NCI-H460 (cell line): ENCODE data around the gene CLSTN1. TPM values are rescaled to one million over a fixed set of nuclear protein-coding genes. Genes with fewer than 3 reads are reported as not detected.
"Not testable (repeated sequence)": the region's sequence is repeated elsewhere in the genome, so short reads cannot be mapped to it uniquely, and the experiment has no call there.

Source experiments
- DNase-seq: peaks from one replicate; pipeline ENCODE4 v3.0.0-alpha.2; 2016; ENCODE audit warnings: low read depth; ENCODE audit errors: extremely low read depth
- total RNA-seq: library from RNA; depleted of rRNA; stranded (reverse); fragments of >200 nt; shearing (Covaris generic); gene quantifications from 2 replicates; pipeline ENCODE4 v1.2.3, GENCODE V29; 2014

The CLSTN1 gene
- total RNA-seq, 1 experiment from 2014 or later = 24.4 TPM

GRCh38 chr1:9803003-9803918, 20.5 kb downstream of the CLSTN1 start:
- DNase-seq = not testable (repeated sequence)

- DNase-seq = no peak
Observed at GRCh38 chr1:9801909-9802308, 21.9 kb downstream of the CLSTN1 start.

- DNase-seq = no peak
Observed at GRCh38 chr1:9798236-9799130, 25.3 kb downstream of the CLSTN1 start.

- DNase-seq = no peak
Observed at GRCh38 chr1:9797049-9797448, 26.7 kb downstream of the CLSTN1 start.

GRCh38 chr1:9794081-9794480, 29.7 kb downstream of the CLSTN1 start:
- no peak for DNase-seq

GRCh38 chr1:9793291-9793690, 30.5 kb downstream of the CLSTN1 start:
- no peak for DNase-seq

- DNase-seq = no peak
Observed at GRCh38 chr1:9792156-9793042, 31.4 kb downstream of the CLSTN1 start.

GRCh38 chr1:9789700-9790099, 34.1 kb downstream of the CLSTN1 start:
- DNase-seq = not testable (repeated sequence)

- no peak for DNase-seq
Observed at GRCh38 chr1:9787702-9788101, 36.1 kb downstream of the CLSTN1 start.

- no peak for DNase-seq
Observed at GRCh38 chr1:9785406-9785805, 38.4 kb downstream of the CLSTN1 start.

- peak; percentile 34 for DNase-seq
Observed at GRCh38 chr1:9784508-9785133, 39.1 kb downstream of the CLSTN1 start.

GRCh38 chr1:9782897-9783296, 40.9 kb downstream of the CLSTN1 start:
- DNase-seq = no peak

GRCh38 chr1:9782116-9782751, 41.5 kb downstream of the CLSTN1 start:
- no peak for DNase-seq

- DNase-seq = no peak
Observed at GRCh38 chr1:9780554-9781110, 43.1 kb downstream of the CLSTN1 start.

- no peak for DNase-seq
Observed at GRCh38 chr1:9778905-9779304, 44.9 kb downstream of the CLSTN1 start.

- no peak for DNase-seq
Observed at GRCh38 chr1:9776685-9777084, 47.1 kb downstream of the CLSTN1 start.

- no peak for DNase-seq
Observed at GRCh38 chr1:9774712-9775679, 48.8 kb downstream of the CLSTN1 start.

- no peak for DNase-seq
Observed at GRCh38 chr1:9770298-9770697, 53.5 kb downstream of the CLSTN1 start.
